Thyroid gland (tissue), 4 donors: Measurements from ENCODE around the gene PPDPF. TPM values are rescaled to one million over a fixed set of nuclear protein-coding genes. Genes with fewer than 3 reads are reported as not detected.
A peak's percentile ranks its signal among the peaks of the same experiment; 100 is the strongest.

Experiments used
- DNase-seq, 2 donors: peaks; one replicate each; pipeline ENCODE4 v3.0.0-alpha.2; 2019
- H3K27ac ChIP-seq, 3 donors: fragments of 200-600 bp; sonication (generic); 1 replicate in 2 of 3; 2 replicates in 1 of 3; pipeline ENCODE4 v1.5.1; 2016 to 2019; ENCODE audit warnings: mild to moderate bottlenecking in 1 of 3, moderate library complexity in 1 of 3
- H3K27me3 ChIP-seq: fragments of 200-600 bp; sonication (generic); one replicate; pipeline ENCODE4 v1.5.1; 2019
- H3K36me3 ChIP-seq, 2 donors: fragments of 200-600 bp; sonication (generic); one replicate each; pipeline ENCODE4 v1.5.1; 2016 to 2019
- H3K4me1 ChIP-seq, 2 donors: fragments of 200-600 bp; sonication (generic); one replicate each; pipeline ENCODE4 v1.5.1; 2017 to 2019
- H3K4me3 ChIP-seq, 3 donors: fragments of 200-600 bp; sonication (generic); replicated peaks in 1 of 3; 1 replicate in 2 of 3; 2 replicates in 1 of 3; pipeline ENCODE4 v1.5.1; 2016; ENCODE audit warnings: mild to moderate bottlenecking in 1 of 3
- H3K9me3 ChIP-seq: fragments of 200-600 bp; sonication (generic); one replicate; pipeline ENCODE4 v1.5.1; 2017
- POLR2A ChIP-seq, 2 donors: fragments of 450-650 bp; IDR thresholded peaks; one replicate each; pipeline ENCODE4 v1.6.1; 2017; ENCODE audit warnings: antibody characterized with exemption in 2 of 2, mild to moderate bottlenecking in 2 of 2, moderate library complexity in 1 of 2
- WGBS, 2 donors: methylation state at CpG; one replicate each; pipeline ENCODE4 v1.1.5; 2017; 5-methylcytosine and 5-hydroxymethylcytosine counted together
- intact Hi-C: fragments of 100-400 bp; cut with DNase I; formaldehyde crosslinking; loops from one replicate; pipeline ENCODE4 v1.15.1; 2023
- total RNA-seq, 4 donors: library from RNA; depleted of rRNA; stranded (reverse); fragments of >200 nt; gene quantifications; one replicate each; pipeline ENCODE4 v1.2.3, GENCODE V29; 2016
- TF ChIP-seq, protein P1 (sequence below), 6 experiments: fragments of 200-600 bp in 3 of 6; fragments of 450-650 bp in 3 of 6; sonication (generic) in 3 of 6; IDR thresholded peaks; one replicate each; pipeline ENCODE4 v1.5.1; 2016 to 2019; ENCODE audit warnings: antibody characterized with exemption in 6 of 6, mild to moderate bottlenecking in 2 of 6, inconsistent platforms in 1 of 6, moderate library complexity in 1 of 6

Gene PPDPF, protein sequence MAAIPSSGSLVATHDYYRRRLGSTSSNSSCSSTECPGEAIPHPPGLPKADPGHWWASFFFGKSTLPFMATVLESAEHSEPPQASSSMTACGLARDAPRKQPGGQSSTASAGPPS
- 100 to 1,000 TPM in 3 of 4 donors, 10 to 100 TPM in 1; 82.0 to 226 (median 146) TPM for total RNA-seq

DNA sequence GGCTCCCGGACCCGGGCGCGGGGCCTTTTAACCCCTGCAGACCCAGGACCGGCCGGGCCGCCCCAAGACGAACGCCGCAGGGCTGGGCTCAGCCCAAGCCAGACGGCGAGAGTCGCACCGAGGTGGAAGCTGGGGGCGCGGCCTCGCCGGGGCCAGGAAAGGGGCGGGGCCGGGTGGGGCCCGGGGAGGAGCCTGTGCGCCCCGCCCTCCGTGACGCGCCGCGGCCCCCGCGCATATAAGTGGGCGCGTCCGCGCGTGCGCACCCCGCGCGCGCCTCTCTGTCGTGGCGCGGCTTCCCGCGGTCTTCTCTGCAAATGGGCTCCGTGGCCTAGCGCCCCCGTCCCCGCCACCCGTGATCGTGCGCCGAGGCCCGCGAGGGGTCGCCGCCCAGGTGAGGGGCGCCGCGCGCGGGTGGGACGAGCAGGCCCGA, at the start of gene PPDPF:
TSS of gene PPDPF (plus strand) at position 262 of the 430 bp plus-strand sequence. CDS start 544 bp downstream, outside the sequence.
- Histone ChIP-seq H3K27me3 (no peaks in the 10 kb centered on the region), H3K9me3 (no peaks in the 10 kb centered on the region), H3K27ac (peak within 1 kb of the TSS; percentile 85 to 95 (median 92)), H3K4me1 (peaks cover 23 to 25% of the 10 kb centered on the region in 2 donors), H3K4me3 (peak within 1 kb of the TSS; percentile 66 to 94 (median 91)), H3K36me3 (peaks cover 0 to 4% of the 10 kb centered on the region in 2 donors)
- DNase-seq, result peak; percentile 72 to 77
- TF ChIP-seq, protein P1, sequence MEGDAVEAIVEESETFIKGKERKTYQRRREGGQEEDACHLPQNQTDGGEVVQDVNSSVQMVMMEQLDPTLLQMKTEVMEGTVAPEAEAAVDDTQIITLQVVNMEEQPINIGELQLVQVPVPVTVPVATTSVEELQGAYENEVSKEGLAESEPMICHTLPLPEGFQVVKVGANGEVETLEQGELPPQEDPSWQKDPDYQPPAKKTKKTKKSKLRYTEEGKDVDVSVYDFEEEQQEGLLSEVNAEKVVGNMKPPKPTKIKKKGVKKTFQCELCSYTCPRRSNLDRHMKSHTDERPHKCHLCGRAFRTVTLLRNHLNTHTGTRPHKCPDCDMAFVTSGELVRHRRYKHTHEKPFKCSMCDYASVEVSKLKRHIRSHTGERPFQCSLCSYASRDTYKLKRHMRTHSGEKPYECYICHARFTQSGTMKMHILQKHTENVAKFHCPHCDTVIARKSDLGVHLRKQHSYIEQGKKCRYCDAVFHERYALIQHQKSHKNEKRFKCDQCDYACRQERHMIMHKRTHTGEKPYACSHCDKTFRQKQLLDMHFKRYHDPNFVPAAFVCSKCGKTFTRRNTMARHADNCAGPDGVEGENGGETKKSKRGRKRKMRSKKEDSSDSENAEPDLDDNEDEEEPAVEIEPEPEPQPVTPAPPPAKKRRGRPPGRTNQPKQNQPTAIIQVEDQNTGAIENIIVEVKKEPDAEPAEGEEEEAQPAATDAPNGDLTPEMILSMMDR (IDR thresholded peaks at IDR 0.05), result no peak
- peak; percentile 59 to 87 for TF ChIP-seq POLR2A (IDR thresholded peaks at IDR 0.05)
- WGBS, 2 donors, result 0% methylated on average over 6 of the region's 64 CpGs; no CpG with 5 or more reads in 1 of the 2 donors
- intact Hi-C loops, result no loop called here

DNA sequence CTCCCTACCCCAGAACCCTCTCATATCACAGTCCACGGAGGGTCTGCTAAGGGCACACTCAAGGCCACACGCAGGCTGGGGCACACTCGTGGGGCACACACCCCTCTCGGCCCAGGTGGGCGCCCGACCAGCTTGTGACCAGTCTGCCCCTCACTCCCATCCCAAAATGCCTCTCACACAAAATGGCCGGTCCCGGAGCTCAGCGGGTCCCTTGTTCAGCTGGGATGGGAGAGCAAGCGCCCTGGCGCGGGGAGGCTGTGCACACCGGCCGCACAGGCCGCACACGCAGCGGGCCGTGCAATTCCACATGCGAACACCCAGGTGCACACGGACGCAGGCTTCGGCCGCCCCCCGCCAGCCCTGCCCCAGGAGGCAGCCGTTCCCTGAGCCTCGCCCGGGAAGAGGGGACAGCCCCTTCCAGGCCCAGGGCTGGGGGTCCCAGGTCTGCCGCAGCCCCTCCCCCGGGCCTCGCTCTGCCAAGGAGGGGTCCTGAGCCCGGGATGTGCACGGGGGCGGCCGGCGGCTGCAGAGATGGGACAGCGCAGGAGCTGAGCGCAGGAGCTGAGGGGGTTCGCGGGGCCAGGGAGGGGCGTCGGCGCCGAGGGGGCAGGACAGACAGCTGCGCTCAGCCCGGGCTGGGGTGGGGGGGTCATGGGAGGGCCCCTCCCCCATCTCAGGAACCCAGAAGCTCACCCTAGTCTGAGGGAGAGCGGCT, 49.4 kb upstream of the PPDPF start:
- TF ChIP-seq, protein P1 (IDR thresholded peaks at IDR 0.05), result no peak
- no peaks in the 10 kb centered on the region for H3K36me3 ChIP-seq
- no peak overlapping the region for H3K27ac ChIP-seq
- no peak for DNase-seq
- intact Hi-C loops, result no loop called here
- WGBS, 2 donors, result 10 to 44% methylated on average over 2 of the region's 46 CpGs
- no peaks in the 10 kb centered on the region for H3K4me1 ChIP-seq
- no peaks in the 10 kb centered on the region for H3K9me3 ChIP-seq
- H3K27me3 ChIP-seq, result peaks cover 27% of the 10 kb centered on the region
- no peak overlapping the region for H3K4me3 ChIP-seq

DNA sequence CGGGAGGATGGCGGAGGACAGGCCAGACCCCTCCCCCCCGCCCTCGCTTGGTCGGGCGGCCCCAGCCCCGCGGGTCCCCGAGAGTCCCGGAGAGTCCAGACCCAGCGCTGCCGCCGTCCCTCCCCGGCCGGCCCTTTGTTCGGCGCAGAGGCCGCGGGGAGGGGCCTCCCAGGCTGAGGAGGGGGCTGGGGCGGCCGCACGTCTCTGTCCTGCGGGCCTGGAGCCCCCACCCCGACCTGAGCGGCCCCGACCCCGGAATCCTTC, 48.9 kb upstream of the PPDPF start:
- H3K4me1 ChIP-seq, result no peaks in the 10 kb centered on the region
- no peaks in the 10 kb centered on the region for H3K9me3 ChIP-seq
- no peak for TF ChIP-seq POLR2A (IDR thresholded peaks at IDR 0.05)
- TF ChIP-seq, protein P1 (IDR thresholded peaks at IDR 0.05), result no peak
- H3K36me3 ChIP-seq, result no peaks in the 10 kb centered on the region
- H3K27me3 ChIP-seq, result peaks cover 27% of the 10 kb centered on the region
- H3K4me3 ChIP-seq, result no peak overlapping the region
- intact Hi-C loops, result no loop called here
- WGBS, 2 donors, result no CpG with 5 or more reads among the region's 27 CpGs
- no peak for DNase-seq
- H3K27ac ChIP-seq, result no peak overlapping the region

DNA sequence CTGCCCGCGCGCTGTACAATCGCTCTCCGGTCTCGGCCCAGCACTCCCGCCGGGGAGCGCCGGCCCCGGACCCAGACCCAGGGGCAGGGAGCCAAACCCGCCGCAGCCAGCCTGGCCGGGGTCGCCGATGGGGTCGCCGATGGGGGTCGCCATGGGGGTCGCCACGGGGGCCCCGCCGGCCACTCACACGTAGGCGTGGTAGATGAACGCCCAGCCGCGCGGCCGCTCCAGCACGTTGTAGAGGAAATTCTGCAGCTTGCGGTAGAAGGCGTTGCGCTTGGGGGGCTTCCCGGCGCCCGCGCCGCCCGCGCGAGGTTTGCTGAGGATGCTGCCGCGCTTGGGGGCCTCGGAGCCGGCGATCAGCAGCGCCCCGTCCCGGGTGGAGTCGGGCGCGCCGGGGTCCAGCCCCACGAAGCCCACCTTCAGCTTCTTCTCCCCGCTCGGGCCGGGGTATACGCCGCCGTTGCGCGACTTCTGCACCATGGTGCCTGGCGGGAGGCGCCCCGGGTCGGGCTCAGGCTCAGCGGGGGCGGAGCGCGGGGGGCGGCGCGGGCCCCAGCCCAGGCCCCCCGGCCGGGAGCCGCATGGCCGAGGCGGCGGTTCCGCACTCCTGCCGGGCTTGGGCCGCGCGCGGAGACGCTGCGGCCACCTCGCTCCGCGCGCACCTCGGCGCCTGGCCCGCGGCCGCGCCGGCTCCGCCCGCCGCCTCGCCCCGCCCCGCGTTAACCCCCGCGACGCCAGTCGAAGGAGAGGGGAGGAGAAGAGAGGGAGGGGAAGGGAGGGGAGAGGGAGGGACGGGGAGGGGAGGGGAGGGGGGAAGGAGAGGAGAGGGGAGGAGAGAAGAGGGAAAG, 48.4 kb upstream of the PPDPF start, which contains the start of gene KCNQ2:
TSS of gene KCNQ2 (minus strand) at position 675 of the 851 bp plus-strand sequence. CDS start at position 483, 192 bp downstream.
- Histone ChIP-seq H3K27ac (no peak within 1 kb of the TSS), H3K27me3 (peaks cover 27% of the 10 kb centered on the region), H3K4me3 (no peak within 1 kb of the TSS), H3K9me3 (no peaks in the 10 kb centered on the region), H3K4me1 (no peaks in the 10 kb centered on the region), H3K36me3 (no peaks in the 10 kb centered on the region)
- TF ChIP-seq, protein P1 (IDR thresholded peaks at IDR 0.05), result no peak
- no peak for TF ChIP-seq POLR2A (IDR thresholded peaks at IDR 0.05)
- DNase-seq, result no peak
- WGBS, 2 donors, result 2% methylated on average over 9 of the region's 111 CpGs; no CpG with 5 or more reads in 1 of the 2 donors
- intact Hi-C loops, result no loop called here
